NCI-H2196 treated with DMSO at 0.1 percent for 48 hours (cell line): ENCODE results near the gene MIDN.

Source experiments
- DNase-seq: peaks from one replicate; lab custom pipeline; 2025; ENCODE audit not compliant: unreplicated experiment; lab: John Stamatoyannopoulos, UW

Gene MIDN

GRCh38 chr19:1220976-1221903 is 27.1 kb upstream of the MIDN start:
- DNase-seq: no peak

DNA sequence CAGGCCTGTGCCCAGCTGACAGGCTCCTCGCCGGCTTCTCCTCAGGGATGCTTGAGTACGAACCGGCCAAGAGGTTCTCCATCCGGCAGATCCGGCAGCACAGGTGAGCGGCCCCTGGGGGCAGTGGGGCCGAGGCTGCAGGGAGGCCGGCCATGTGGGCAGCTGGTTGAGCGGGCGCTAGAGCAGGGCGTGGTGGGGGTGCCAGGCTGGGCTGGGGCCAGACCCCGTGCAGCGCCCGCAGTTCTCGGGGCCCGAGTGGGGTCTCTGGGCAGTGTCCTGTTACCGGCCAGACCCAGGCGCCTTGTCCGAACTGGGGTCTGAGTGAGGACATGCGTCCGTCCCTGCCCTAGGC is 26.5 kb upstream of the MIDN start:
- no peak for DNase-seq

GRCh38 chr19:1222394-1222793 is 26.0 kb upstream of the MIDN start:
- DNase-seq: no peak

- no peak for DNase-seq
These were observed 25.1 kb upstream of the MIDN start for GRCh38 chr19:1223018-1223855.

DNA sequence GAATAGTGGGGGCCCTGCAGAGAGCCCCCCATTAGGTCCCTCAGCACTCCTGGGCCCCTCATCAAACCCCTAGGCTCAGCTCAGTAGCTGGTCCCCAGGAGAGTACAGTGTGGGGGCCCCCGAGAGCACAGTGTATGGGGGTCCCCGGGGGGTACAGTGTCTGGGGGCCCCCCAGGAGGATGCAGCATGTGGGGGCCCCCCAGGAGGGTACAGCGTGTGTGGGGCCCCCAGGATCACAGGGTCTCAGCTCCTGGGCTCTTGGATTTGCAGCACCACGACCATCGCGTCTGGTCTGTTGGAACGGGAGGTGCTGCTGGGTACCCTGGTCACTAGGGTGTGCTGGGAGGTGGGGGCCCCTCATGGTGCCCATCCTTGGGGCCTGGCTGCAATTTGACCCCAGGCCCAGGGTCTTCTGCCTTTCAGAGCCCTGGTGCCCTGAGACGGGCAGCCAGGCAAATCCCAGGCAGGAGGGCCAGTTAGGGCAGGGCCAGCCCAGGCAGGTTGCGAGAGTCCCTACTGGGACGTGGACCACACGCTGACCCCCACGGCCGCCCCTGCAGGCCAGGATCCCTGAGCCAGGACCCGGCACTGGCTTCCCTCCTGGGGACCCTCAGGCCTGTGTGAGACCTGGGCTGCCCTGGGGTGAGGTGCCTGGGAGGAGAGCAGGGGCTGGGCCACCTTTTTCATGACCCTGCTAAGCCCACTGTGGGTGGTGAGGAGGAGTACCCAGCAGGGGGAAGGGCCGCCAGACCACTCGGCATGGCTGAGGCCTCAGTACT is 24.1 kb upstream of the MIDN start:
- DNase-seq: no peak

GRCh38 chr19:1224847-1225246 is 23.5 kb upstream of the MIDN start:
- DNase-seq: no peak

- no peak for DNase-seq
These were observed 22.8 kb upstream of the MIDN start for GRCh38 chr19:1225440-1226226.

GRCh38 chr19:1226227-1226518 is 22.2 kb upstream of the MIDN start:
- no peak for DNase-seq

- no peak for DNase-seq
These were observed 21.7 kb upstream of the MIDN start for GRCh38 chr19:1226522-1227303.

DNA sequence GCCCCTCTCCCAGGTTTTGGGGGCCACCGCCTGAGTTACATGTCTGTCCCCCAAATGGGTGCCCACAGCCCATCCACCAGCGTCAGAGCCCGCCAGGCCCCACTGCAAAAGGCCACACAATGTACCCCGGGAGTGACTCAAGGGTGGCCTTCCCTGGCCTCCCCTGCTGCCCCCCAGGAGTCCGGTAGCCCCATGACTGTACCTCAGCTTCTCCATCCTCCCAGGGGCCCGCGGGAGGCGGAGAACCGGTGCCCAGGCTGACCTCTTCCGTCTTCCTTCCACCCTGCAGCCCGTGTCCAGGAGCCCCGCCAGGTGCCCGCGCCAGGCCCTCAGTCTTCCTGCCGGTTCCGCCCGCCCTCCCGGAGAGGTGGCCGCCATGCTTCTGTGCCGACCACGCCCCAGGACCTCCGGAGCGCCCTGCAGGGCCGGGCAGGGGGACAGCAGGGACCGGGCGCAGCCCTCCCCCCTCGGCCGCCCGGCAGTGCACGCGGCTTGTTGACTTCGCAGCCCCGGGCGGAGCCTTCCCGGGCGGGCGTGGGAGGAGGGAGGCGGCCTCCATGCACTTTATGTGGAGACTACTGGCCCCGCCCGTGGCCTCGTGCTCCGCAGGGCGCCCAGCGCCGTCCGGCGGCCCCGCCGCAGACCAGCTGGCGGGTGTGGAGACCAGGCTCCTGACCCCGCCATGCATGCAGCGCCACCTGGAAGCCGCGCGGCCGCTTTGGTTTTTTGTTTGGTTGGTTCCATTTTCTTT is 20.9 kb upstream of the MIDN start:
- DNase-seq: no peak

- DNase-seq: no peak
These were observed 20.0 kb upstream of the MIDN start for GRCh38 chr19:1228161-1228957.

DNA sequence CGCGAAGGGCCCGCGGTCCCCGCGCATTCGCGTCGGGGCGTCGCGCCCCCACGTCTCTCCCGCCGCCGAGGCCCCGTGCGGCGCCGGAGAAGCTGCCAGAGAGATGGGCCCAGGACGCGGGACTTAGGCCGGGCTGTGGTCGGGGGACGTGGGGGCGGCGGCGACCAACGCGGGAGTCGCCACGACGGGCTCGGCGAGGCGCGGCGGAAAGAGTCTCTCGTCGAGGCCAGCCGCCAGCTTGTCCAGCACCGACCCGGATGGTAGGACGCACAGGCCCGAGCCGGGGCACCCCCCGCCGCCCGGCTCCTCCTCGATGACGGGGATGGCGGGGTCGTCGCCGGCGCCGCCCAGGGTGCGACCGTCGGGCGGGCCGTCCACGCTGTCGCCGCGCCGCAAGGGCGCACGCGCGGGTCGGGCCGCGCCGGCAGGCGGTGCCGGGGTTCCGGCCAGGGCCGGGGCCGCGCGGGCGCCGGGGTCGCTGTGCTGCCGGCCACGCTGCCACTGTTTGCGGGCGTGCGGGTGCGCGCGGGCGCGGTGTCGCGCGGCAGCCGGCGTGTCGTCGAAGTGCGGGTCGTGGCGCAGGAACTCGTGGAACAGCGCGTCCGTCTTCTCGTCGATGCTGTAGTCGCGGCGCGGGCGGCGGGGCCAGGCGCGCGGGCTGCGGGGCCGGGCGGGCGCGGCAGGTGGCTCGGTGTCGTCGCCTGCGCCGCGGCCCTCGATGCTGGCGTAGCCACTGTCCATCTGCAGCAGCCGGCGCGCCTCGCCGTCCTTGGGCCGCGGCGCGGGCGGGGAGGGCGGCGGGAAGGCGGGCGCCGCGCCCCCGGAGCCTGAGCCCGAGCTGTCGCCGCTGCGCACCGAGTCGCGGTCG is 19.1 kb upstream of the MIDN start:
- DNase-seq: no peak

GRCh38 chr19:1229924-1230782 is 18.2 kb upstream of the MIDN start:
- no peak for DNase-seq

DNA sequence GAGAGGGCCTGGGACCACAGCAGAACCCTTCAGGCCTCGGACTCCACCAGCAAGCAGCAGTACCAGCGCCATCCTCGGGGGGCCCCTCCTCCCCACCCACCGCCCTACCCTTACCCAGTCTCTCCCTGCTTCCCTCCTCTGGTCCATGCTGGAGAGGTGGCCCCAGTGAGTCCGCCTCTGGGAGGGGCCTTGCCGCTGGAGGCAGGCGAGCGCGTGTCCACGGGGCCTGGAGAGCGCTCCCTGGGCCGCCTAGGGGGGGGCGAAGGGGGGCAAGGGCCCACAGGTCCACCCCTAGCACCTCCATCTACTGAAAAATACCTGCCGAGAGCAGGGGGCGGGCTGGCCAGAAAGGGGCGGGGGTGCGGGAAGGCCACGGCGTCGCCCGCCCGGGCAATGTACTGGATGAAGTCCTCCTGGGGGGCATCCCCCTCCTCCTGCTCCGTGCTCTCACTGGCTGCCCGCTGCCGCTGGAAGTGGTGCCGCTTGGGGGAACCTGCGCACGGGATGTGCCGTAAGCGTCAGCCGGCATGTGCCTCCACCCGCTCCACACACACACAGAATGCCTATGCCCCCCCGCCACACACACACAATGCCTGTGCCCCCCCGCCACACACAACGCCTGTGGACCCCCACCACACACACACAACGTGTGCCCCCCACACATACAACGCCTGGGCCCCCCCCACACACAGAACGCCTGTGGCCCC is 17.4 kb upstream of the MIDN start:
- no peak for DNase-seq

- DNase-seq: no peak
These were observed 16.4 kb upstream of the MIDN start for GRCh38 chr19:1231729-1232637.
